Measurements from ENCODE around the gene SNORC.

SNORC gene

DNA sequence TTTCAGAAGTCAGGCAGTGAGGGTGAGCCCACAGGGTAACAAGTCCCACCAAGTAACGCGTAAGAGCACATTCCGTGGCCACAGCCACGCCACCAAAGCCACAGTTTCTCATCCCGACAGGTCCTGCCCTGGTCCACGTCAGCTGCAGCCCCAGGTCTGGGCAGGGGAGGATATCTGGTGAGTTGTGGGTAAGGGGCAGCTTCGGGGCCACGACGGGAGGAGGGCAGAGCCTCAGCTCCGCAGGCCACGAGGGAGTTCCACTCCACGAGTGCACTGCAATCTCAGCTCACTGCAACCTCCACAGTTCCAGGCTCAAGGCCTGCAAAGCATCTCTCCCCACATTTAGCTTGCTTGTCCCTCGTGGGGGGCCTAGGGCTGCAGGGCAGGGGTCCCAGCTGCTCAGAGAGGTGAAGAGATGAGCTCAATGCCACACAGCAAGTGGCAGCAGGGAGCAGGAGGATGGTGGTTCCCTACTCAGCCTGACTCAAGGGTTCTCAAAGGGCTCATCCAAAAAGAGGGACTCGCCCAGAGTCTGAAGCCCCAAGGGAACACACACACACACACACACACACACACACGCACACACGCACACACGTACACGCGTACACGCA lies 12.5 kb downstream of the SNORC start:
- DNase-seq (ENCODE audit: low spot score): no peak

GRCh38 chr2:232883116-232883721 lies 13.2 kb downstream of the SNORC start:
- DNase-seq (ENCODE audit: low spot score): no peak

DNA sequence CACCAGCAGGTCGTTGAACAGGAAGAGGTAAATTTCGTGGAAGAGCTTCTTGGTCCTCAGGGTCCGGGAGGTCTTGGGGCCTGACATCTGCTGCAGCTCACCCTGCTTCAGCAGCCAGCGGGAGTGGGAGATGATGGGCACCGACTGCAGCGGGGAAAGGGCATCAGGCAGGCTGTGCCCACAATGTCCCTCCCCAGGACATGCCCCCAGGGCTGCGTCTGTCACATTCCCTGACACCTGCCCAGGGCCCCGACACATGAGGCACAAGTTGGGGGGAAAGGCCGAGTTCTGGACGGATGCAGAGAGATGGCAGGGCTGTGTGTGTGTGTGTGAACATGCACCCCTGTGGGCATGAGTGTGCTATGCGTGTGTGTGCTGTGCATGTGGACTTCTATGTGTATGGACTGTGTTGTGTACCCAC lies 13.9 kb downstream of the SNORC start:
- DNase-seq (ENCODE audit: low spot score): no peak

GRCh38 chr2:232884549-232885263 lies 14.6 kb downstream of the SNORC start:
- no peak for DNase-seq (ENCODE audit: low spot score)

GRCh38 chr2:232885264-232885961 lies 15.3 kb downstream of the SNORC start:
- no peak for DNase-seq (ENCODE audit: low spot score)

GRCh38 chr2:232886176-232886575 lies 16.1 kb downstream of the SNORC start:
- no peak for DNase-seq (ENCODE audit: low spot score)

- no peak for DNase-seq (ENCODE audit: low spot score)
These were observed 16.6 kb downstream of the SNORC start for GRCh38 chr2:232886632-232887031.

DNA sequence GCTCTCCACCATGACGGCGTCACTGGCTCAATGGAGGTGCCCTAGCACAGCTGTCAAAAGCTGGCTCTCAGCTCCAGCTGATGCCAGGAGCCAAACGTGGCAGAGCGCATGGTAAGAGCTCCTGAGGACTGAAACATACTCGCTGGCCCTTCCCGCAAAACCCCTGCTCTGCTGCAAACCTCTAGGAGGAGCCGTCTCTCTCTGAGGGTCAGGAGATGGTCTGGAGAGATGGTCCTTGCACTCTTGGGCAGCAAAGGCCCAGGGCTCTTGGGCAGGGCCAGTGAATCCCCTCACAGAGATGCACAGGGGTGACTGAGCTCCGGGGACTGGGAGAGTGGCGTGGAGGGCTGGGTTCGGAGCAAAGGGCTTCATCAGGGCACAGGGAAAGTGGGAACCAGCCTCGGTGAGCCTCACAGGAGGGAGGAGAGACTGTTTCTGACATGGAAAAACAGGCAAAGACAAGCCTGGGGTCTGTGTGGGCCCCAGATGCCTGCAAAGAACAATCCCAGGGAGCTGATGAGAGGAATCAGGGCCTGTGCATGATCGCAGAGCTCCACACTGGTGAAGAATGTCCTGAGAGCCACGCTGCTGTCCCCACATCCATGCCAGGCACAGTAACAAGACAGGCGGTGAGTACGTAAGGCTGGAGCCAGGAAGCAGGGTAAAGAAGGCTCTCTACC lies 17.2 kb downstream of the SNORC start:
- no peak for DNase-seq (ENCODE audit: low spot score)

- no peak for DNase-seq (ENCODE audit: low spot score)
These were observed 18.2 kb downstream of the SNORC start for GRCh38 chr2:232888099-232888836.

DNA sequence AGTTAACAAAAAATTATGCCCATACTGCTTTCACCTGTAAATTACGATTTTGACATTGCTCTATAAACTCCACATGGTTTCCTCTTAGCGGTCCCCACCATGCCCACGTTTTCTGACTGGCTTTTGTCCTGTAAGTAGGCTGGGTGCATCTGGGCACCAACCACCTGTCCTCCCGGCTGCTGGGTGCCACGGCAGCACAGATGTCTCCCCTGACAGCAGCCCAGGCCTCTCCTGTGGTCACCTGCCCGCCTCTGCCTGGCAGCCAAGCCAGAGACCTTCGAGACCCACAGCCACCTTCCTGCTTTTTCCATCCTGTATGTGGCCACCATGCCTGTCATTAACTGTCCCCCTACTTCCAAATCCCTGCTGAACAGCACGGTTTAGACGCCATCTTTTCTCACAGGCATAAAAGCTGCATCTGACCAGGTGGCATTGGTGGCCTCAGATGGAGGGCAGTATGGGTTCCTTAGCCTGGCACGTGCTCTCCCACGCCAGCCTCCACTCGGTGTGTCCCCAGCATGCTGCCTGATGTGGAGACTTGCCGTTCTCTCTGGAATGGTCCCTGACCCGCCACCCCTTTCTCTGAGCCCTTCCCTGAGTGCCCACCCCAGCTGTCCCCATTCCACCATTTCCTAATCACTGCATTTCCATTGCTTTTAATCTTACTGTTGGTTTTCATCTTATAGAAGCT lies 18.9 kb downstream of the SNORC start:
- DNase-seq (ENCODE audit: low spot score): no peak

DNA sequence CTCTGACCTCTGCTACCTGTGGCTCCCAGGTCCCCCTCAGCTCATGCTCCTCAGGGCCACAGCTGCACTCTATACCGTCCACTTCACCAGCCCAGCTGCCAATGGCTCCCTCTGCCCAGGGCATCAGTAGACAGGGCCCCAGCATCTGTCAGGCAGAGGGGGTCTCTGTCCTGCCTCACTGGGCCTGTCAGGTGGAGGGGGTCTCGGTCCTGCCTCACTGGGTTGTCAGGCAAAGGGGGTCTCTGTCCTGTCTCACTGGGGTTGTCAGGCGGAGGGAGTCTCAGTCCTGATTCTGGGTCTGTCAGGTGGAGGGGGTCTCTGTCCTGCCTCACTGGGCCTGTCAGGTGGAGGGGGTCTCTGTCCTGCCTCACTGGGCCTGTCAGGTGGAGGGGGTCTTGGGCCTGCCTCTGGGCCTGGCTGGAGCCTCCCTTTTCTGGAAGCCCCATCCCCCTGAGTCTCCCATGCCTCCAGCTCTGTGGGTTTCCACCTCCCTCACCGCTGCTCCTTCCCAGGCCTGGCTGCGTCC lies 19.9 kb downstream of the SNORC start:
- no peak for DNase-seq (ENCODE audit: low spot score)

DNA sequence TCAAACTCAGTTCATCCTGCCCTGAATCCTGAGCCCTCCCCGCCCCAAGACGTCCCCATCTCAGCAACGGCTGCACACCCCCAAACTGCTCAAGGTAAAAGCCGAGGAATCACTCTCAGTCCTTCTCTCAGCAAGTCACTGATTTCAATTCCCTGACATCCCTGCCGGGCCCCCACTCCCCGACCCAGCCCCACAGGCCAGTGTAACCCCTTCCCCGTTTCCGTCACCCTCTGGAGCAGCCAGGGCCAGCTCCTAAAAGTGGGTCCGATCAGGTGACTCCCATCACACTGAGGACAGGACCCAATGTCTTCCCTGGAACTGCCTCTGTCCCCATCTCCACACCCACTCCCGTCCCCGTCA lies 20.5 kb downstream of the SNORC start:
- no peak for DNase-seq (ENCODE audit: low spot score)

GRCh38 chr2:232890896-232891601 lies 21.0 kb downstream of the SNORC start:
- no peak for DNase-seq (ENCODE audit: low spot score)

DNA sequence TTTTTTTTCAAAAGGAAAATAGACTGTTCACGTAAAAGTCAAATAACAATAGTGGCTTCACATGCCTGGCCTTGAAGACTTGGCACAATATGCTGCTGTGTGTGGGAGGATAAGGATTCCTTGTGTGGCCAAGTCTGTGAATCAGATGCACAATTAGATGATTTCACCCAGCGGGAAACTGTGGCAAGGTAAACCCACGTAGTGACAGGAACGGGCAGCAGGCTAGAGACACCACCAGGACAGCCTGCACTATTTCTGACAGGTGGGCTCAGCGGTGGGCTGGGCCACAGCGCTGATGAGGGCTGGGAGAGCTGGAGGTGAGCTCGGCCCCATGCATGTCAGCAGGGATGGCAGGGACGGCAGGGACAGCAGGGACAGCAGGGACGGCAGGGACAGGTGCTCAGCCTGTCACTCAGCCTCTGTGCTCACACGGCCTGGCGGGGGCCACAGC lies 21.6 kb downstream of the SNORC start:
- DNase-seq (ENCODE audit: low spot score): no peak

DNA sequence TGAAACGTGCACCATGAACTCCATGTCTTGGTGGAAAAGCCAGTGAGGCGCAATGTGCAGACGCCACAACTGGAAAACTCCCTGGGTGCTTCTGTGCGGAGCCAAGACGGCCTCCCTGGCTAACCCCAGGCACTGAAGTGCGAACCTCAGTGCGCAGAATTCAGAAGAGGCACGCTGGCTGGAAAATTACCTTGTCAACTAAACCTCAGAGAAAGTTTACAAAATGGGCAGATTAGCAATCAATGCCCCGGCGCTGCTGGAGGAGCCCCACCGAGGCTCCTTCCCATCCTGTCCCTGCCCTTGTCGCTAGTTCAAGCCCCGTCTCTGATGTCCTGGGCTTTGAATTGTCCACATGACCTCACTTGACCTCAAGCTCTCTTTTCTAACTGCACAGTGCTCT lies 22.2 kb downstream of the SNORC start:
- DNase-seq (ENCODE audit: low spot score): no peak

GRCh38 chr2:232892843-232893242 lies 22.8 kb downstream of the SNORC start:
- no peak for DNase-seq (ENCODE audit: low spot score)

DNA sequence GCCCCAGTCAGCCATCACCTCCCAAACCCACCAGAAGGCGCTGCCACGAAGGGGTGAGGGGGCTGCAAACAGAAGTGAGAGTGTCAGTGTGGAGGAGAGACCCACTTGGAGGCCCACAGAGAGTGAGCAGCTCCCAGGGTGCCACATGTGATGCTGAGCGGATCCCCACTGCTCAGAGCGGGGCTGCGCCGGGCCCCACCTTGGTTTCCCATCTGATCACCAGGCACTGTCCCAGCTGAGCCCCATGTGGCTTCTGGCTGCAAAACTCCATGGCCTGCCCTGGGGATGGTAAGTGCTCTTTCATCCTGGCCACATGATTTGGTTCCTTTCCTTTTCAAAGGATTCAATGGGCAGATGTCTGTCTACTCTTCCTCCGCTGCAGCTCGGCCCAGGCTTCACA lies 23.8 kb downstream of the SNORC start:
- no peak for DNase-seq (ENCODE audit: low spot score)

- no peak for DNase-seq (ENCODE audit: low spot score)
These were observed 24.2 kb downstream of the SNORC start for GRCh38 chr2:232894251-232894650.

- DNase-seq (ENCODE audit: low spot score): no peak
These were observed 24.7 kb downstream of the SNORC start for GRCh38 chr2:232894746-232895145.

DNA sequence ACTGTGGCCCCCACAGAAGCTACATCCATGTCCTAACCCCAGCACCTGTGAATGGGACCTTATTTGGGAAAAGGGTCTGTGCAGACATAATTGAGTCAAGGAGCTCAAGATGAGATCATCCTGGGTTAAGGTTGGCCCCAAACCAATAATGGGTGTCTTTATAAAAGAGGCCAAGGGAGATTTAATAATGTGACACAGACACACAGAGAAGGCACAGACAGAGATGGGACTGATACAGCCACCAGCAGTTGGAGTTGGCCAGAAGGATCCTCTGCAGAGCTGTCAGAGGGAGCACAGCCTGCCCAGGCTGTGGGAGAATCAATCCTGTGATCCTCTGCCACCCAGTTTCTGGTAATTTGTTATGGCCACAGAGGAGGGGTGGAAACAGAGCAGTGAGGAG lies 26.0 kb downstream of the SNORC start:
- DNase-seq (ENCODE audit: low spot score): no peak
